CD4-positive, alpha-beta T cell treated with Interleukin-1 beta for 1 hour (primary cell): ENCODE results near the gene CCDC181.
A peak's percentile ranks its signal among the peaks of the same experiment; 100 is the strongest.
"Not testable (repeated sequence)": the region's sequence is repeated elsewhere in the genome, so short reads cannot be mapped to it uniquely, and the experiment has no call there.

Source experiments
- DNase-seq, 2 donors: peaks; one replicate each; pipeline ENCODE4 v3.0.0-alpha.2; 2020 to 2022

Gene CCDC181

GRCh38 chr1:169427081-169427641, at the start of gene CCDC181:
Gene CCDC181, minus strand, starts transcription at chr1:169427474. Its CDS starts 2,547 bp downstream, at chr1:169424927.
- DNase-seq: peak; percentile 48 to 62

- DNase-seq: no peak
These were observed 48.6 kb upstream of the CCDC181 start for GRCh38 chr1:169475806-169476387.

GRCh38 chr1:169474302-169474995, 47.2 kb upstream of the CCDC181 start:
- DNase-seq: no peak

DNA sequence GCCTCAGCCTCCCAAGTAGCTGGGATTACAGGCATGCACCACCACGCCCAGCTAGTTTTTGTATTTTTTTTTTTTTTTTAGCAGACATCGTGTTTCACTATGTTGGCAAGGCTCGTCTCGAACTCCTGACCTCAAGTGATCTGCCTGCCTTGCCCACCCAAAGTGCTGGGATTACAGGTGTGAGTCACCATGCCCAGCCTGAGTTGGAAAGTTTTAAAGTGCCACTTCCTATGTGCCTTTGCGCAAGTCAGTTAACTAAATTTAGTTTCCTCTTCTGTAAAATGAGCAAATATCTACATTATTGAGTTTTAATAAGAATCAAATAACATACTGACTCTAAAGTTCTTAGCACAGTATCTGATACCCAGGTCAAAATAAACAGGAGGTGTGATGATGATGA, 46.1 kb upstream of the CCDC181 start:
- no peak for DNase-seq

DNA sequence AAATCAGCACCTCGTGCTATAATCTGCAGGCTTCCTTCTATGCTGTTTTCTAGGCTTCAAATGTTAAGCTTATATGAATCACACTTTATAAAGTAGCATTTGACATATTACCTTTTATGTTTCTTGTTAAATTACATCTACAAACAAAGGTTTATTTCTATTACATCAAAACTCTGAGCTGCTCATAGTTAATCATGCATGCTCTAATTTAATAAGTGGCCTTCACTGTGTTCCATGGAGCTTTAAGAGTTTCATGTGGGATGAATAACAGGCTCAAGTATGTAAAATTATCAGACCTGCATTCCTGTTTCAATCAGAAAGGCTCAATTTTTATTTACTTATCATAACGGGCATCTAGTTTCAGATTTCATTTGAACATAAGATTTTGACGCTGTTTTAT, 45.5 kb upstream of the CCDC181 start:
- DNase-seq: no peak

GRCh38 chr1:169468982-169469381, 41.7 kb upstream of the CCDC181 start:
- no peak for DNase-seq

DNA sequence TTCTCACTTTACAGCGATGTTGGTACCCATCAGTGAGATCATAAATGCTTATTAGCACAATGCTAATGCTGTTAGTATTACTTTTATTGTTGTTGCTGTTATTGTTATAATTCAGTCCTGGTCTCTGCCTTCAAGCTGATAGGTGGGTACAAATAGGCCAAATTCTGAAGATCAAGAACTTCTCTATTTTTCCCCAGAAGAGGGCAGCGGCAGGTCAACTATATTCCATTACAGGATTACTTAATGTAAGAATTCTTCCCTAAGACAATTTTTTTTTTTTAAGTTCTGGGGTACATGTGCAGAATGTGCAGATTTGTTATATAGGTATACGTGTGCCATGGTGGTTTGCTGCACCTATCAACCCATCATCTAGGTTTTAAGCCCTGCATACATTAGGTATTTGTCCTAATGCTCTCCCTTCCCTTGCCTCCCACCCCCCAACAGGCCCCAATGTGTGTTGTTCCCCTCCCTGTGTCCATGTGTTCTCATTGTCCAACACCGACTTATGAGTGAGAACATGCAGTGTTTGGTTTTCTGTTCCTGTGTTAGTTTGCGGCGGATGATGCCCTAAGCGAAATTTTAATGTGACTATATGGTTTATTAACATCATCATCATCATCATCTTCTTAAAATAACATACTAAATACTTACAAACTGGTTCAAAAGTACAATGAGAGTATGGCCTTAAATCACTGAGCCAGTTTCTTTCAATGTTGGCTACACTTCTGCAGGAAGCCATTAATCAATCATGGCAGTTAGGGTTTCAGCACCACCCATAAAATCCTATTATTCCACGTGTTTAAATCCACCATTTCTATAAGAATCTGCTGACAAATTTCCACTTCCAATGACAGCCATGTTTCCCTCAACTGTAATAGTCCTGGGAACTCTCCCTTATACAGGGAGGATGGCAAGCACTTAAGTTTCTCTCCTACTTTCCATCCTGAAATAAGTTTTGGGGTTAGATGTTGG, 39.3 kb upstream of the CCDC181 start:
- peak in 1 of 2 donors; percentile 31 for DNase-seq

GRCh38 chr1:169465281-169465680, 38.0 kb upstream of the CCDC181 start:
- no peak for DNase-seq

DNA sequence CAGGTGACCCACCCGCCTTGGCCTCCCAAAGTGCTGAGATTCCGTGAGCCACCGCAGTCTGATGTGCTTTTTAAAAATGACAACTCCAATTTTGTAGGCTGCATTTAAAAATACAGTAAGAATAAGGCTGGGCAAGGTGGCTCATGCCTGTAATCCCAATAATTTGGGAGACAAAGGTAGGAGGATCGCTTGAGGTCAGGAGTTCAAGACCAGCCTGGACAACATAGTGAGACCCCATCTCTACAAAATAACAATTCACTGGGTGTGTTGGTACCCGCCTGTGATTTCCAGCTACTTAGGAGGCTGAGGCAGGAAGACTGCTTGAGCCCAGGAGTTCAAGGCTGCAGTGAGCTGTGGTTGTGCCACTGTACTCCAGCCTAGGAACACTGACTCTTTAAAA, 35.1 kb upstream of the CCDC181 start:
- DNase-seq: no peak

DNA sequence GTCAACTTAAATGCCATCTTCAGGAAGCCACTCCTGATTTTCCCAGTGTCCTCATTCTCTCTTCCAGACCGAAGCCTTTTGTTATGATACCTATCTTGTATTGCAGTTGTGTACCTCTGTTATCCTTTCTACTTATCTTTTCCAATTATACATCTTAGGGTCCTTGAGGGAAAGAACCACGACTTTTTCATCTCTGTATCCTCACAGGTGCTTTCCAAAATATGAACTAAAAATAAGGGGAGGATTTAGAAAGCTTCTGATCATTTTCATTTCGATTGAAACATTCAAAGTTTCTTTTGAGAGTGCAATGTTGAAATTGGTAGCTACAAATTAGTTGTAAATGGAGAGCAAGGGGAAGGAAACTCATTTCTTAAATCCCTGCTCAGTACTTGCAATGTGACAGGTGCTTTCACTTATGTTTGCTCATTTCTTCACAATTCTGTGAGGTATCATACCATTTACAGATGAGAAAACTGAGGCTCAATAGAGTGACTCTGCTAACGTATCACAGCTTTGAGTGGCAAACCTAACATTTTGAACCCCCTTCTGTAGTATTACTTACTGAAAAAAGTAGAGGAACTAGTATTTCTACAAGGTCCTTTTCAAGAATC, 34.2 kb upstream of the CCDC181 start:
- DNase-seq: no peak

DNA sequence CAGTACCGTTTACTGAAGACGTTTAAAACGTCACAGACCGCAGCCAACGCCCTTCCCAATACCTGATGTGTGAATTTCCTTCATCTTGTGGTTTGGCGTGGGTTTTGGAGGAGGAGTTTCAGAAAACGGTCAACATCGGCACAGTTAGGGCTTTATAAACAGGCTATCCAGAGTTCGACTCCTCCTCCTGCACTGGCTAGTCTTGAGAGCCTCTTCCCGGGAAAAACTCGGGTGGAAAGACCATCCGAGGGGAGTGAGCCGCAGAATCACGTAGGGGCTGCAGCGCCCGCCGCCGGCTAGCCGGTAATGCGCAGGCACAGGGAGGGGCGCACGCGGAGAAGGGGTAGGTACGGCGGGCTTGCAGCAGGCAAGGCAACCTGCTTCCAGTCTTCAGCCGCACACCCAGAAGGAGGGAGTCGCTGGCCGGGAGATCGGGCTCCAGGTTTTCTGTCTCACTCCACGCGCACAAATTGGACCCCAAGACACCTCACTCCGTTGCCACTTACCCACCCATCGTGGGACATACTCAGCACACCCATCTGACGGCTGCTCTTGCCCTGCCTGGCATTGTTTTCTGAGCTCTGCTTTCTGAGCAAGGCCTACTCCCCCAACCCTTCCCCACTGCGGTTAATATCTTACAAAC, 33.0 kb upstream of the CCDC181 start:
- DNase-seq: peak; percentile 28 to 39

GRCh38 chr1:169457443-169457842, 30.2 kb upstream of the CCDC181 start:
- no peak for DNase-seq

GRCh38 chr1:169456029-169456428, 28.8 kb upstream of the CCDC181 start:
- DNase-seq: no peak

DNA sequence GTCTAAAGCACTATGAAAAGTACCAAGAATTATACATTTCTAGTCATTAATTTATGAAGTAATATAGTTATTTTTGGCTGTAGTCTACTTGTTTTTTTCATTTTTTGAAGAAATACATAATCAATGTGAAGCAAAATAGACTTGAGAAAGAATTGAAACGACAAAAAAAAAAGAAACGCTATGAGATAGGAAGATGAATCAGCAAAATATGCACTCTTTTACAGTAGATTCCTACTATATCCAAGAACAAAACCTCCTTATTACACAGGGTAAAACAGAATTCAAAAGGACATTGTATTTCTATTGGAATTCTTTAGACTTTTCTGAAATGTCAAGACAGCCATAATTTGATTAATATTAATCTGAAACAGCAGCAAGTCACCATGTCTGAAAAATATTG, 25.6 kb upstream of the CCDC181 start:
- no peak for DNase-seq

- no peak for DNase-seq
These were observed 24.0 kb upstream of the CCDC181 start for GRCh38 chr1:169451218-169451824.

DNA sequence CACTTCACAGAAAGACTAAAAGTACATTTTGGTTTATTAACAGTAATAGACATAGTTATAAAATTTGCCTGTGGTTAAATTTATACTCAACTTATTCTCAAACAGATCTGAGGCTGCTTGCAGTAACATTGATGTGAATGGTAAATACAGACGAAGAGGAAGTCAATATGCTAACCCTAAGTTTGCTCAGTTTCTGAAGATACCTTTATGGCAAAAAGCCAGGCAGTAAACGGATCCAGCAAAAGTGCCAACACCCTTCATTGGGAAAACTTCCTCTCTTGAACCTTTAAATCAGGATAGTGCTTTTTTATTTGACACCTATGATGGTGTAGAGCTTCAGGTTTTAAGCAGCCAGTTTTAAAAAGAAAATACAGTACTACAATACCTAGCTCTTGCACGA, 16.6 kb upstream of the CCDC181 start:
- DNase-seq: no peak

- DNase-seq: no peak
These were observed 1.0 kb downstream of the CCDC181 start for GRCh38 chr1:169426174-169426705.

DNA sequence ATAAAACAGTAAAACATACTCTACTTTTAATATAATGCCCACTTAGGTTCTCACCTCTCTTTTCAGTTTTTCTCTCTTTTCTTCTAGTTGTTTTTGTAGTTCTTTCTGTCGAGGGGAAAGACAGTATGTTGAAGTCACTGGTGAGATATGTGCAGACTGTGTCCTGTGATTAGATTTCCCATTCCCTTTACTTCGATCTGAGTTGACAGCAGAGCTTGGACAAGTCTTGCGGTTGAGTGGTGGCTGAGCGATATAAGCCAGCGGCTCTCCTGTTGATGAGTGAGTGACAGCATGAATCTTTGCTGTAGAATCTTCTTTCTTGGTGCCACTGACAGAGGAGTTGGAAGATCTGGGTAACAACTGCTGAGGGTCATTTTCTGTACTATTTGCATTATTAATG, 6.0 kb downstream of the CCDC181 start:
- DNase-seq: no peak

- no peak for DNase-seq
These were observed 12.3 kb downstream of the CCDC181 start for GRCh38 chr1:169414952-169415351.

DNA sequence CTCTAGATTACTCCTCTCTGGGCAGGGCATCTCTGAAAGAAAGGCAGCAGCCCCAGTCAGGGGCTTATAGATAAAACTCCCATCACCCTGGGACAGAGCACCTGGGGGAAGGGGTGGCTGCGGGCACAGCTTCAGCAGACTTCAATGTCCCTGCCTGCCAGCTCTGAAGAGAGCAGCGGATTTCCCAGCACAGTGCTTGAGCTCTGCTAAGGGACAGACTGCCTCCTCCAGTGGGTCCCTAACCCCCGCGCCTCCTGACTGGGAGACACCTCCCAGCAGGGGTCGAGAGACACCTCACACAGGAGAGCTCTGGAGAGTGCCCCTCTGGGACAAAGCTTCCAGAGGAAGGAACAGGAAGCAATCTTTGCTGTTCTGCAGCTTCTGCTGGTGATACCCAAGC, 18.9 kb downstream of the CCDC181 start:
- not testable (repeated sequence) for DNase-seq

DNA sequence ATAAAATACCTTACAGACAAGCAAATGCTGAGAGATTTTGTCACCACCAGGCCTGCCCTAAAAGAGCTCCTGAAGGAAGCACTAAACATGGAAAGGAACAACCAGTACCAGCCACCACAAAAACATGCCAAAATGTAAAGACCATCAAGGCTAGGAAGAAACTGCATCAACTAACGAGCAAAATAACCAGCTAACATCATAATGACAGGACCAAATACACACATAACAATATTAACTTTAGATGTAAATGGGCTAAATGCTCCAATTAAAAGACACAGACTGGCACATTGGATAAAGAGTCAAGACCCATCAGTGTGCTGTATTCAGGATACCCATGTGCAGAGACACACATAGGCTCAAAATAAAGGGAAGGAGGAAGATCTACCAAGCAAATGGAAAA, 24.7 kb downstream of the CCDC181 start:
- not testable (repeated sequence) for DNase-seq

DNA sequence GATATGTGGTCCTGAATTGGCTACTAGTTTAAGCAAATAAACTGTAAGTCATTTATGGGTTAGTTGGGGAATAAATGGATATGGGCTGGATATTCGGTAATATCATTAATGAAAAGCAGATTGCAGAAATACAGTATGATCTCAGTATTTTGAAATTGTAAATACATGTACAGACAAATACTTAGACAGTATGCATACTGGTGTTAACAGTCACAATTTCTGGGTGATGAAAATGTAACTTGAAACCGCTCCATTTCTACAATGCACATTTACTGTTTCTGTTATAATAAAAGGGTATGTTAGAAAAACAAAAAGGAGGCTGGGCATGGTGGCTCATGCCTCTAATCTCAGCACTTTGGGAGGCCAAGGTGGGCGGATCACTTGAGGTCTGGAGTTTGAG, 31.3 kb downstream of the CCDC181 start:
- DNase-seq: no peak
